Lower leg skin (tissue), 3 donors: ENCODE data around the gene LIAS.
"Not testable (repeated sequence)": the region's sequence is repeated elsewhere in the genome, so short reads cannot be mapped to it uniquely, and the experiment has no call there.

Source experiments
- POLR2A ChIP-seq, 2 donors: fragments of 450-650 bp; IDR thresholded peaks; one replicate each; pipeline ENCODE4 v1.6.1; 2016 to 2017; ENCODE audit warnings: antibody characterized with exemption in 2 of 2, mild to moderate bottlenecking in 1 of 2, moderate library complexity in 1 of 2
- TF ChIP-seq, protein P1 (sequence below), 3 donors: fragments of 450-650 bp; IDR thresholded peaks; one replicate each; pipeline ENCODE4 v1.5.1; 2016; ENCODE audit warnings: antibody characterized with exemption in 3 of 3, mild to moderate bottlenecking in 3 of 3, moderate library complexity in 2 of 3

DNA sequence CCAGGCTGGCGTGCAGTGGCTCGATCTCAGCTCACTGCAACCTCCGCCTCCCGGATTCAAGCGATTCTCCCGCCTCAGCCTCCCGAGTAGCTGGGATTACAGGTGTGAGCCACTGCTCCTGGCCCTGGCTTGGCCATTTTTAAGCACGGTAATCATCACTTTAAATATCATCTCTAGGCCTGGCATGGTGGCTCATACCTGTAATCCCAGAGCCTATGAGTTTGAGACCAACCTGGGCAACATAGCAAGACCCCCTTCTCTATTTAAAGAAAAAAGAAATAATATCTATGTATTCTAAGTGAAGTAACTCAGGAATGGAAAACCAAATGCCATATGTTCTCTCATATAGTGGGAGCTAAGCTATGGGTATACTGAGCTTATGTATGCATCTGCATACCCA, 47.3 kb upstream of the LIAS start:
- TF ChIP-seq, protein P1, sequence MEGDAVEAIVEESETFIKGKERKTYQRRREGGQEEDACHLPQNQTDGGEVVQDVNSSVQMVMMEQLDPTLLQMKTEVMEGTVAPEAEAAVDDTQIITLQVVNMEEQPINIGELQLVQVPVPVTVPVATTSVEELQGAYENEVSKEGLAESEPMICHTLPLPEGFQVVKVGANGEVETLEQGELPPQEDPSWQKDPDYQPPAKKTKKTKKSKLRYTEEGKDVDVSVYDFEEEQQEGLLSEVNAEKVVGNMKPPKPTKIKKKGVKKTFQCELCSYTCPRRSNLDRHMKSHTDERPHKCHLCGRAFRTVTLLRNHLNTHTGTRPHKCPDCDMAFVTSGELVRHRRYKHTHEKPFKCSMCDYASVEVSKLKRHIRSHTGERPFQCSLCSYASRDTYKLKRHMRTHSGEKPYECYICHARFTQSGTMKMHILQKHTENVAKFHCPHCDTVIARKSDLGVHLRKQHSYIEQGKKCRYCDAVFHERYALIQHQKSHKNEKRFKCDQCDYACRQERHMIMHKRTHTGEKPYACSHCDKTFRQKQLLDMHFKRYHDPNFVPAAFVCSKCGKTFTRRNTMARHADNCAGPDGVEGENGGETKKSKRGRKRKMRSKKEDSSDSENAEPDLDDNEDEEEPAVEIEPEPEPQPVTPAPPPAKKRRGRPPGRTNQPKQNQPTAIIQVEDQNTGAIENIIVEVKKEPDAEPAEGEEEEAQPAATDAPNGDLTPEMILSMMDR (IDR thresholded peaks at IDR 0.05): not testable (repeated sequence)
- TF ChIP-seq POLR2A (IDR thresholded peaks at IDR 0.05): not testable (repeated sequence)
